K562 (cell line): ENCODE measurements around the gene FBXO15. TPM values are rescaled to one million over a fixed set of nuclear protein-coding genes. Genes with fewer than 3 reads are reported as not detected.

Source experiments
- ATAC-seq: fragments of 200-7000 bp; cut with Tn5 transposase; 3 replicates; pipeline ENCODE4 v1.9.1; 2020; ENCODE audit warnings: moderate library complexity
- BruUV-seq: library from RNA; stranded (reverse); fragments of 400-500 nt; replicated peaks from 2 replicates; lab custom pipeline; 2021; lab: Mats Ljungman, UMichigan
- CTCF ChIA-PET: fragments of 300-600 bp; formaldehyde crosslinking; extraction: SDS; loops from one replicate; lab custom pipeline; 2021; ENCODE audit warnings: low intra/inter-chr PET ratio; lab: Yijun Ruan, JAX
- POLR2A ChIA-PET: fragments of 300-600, 350-650 bp; sonication (Branson Sonifier 250); formaldehyde crosslinking; extraction: SDS; loops from one replicate; lab custom pipeline; 2021; ENCODE audit warnings: antibody characterized with exemption, inconsistent platforms; lab: Yijun Ruan, JAX
- DNase-seq, 4 experiments: peaks; one replicate each; pipeline versions ENCODE4 v3.0.0 to v3.0.0-alpha.2; 2011 to 2018; ENCODE audit warnings: low spot score in 3 of 4, mixed read lengths in 3 of 4; ENCODE audit errors: extremely low read depth in 1 of 4
- FAIRE-seq: peaks from 2 replicates; lab custom pipeline; 2011; peaks lifted over from hg19 to GRCh38; lab: Jason Lieb, UNC
- H2AFZ ChIP-seq: 2 replicates; pipeline ENCODE4 v1.6.0; 2011; ENCODE audit warnings: low read depth, low read length, control low read depth, inconsistent platforms
- H3K27ac ChIP-seq: fragments of 200-600 bp; 3 replicates; pipeline ENCODE4 v1.8.0; 2011; ENCODE audit warnings: low read depth, mild to moderate bottlenecking, control low read depth, inconsistent platforms, low read length, moderate library complexity, mixed read lengths; ENCODE audit errors: extremely low read depth
- H3K27me3 ChIP-seq, 2 experiments: fragments of 300-600 bp in 1 of 2; 2 replicates in 1 of 2; 3 replicates in 1 of 2; pipeline versions ENCODE4 v1.6.0 to v1.8.0; 2011; ENCODE audit warnings: inconsistent platforms in 2 of 2, low read length in 2 of 2, mild to moderate bottlenecking in 1 of 2, mixed read lengths in 1 of 2, moderate library complexity in 1 of 2; ENCODE audit not compliant: control insufficient read depth in 2 of 2, insufficient read depth in 2 of 2
- H3K36me3 ChIP-seq: fragments of 300-600 bp; 3 replicates; pipeline ENCODE4 v1.8.0; 2011; ENCODE audit warnings: mild to moderate bottlenecking, low read length, inconsistent platforms; ENCODE audit not compliant: control insufficient read depth, insufficient read depth
- H3K4me1 ChIP-seq, 2 experiments: fragments of 200-600 bp in 1 of 2; replicated peaks in 1 of 2; 2 replicates in 1 of 2; 3 replicates in 1 of 2; pipeline versions ENCODE4 v1.5.1 to v1.8.0; 2011; ENCODE audit warnings: inconsistent platforms in 2 of 2, low read length in 2 of 2, mild to moderate bottlenecking in 1 of 2, mixed read lengths in 1 of 2, moderate library complexity in 1 of 2; ENCODE audit not compliant: control insufficient read depth in 2 of 2, insufficient read depth in 2 of 2
- H3K4me2 ChIP-seq: 2 replicates; pipeline ENCODE4 v1.6.1; 2011; ENCODE audit warnings: low read length, control low read depth, inconsistent platforms, mixed read lengths; ENCODE audit not compliant: insufficient read depth
- H3K4me3 ChIP-seq: fragments of 200-600 bp; sonication (generic), shearing (Covaris generic); 2 replicates; pipeline ENCODE4 v1.5.1; 2016; ENCODE audit warnings: control low read depth, inconsistent platforms
- H3K79me2 ChIP-seq: fragments of 200-600 bp; 3 replicates; pipeline ENCODE4 v1.8.0; 2011; ENCODE audit warnings: low read length, inconsistent platforms; ENCODE audit not compliant: control insufficient read depth, insufficient read depth
- H3K9ac ChIP-seq, 2 experiments: 2 replicates each; pipeline versions ENCODE4 v1.6.0 to v1.6.1; 2011; ENCODE audit warnings: low read depth in 2 of 2, low read length in 2 of 2, control low read depth in 1 of 2, inconsistent platforms in 1 of 2, mild to moderate bottlenecking in 1 of 2, mixed read lengths in 1 of 2; ENCODE audit not compliant: insufficient read depth in 1 of 2
- H3K9me1 ChIP-seq: one replicate; pipeline ENCODE4 v1.6.0; 2011; ENCODE audit warnings: inconsistent platforms, mild to moderate bottlenecking, low read length, moderate library complexity; ENCODE audit not compliant: control insufficient read depth, insufficient read depth
- H3K9me3 ChIP-seq: replicated peaks from 2 replicates; pipeline ENCODE4 v1.5.1; 2011; ENCODE audit warnings: low read depth, low read length, inconsistent platforms; ENCODE audit not compliant: control insufficient read depth, insufficient read depth
- H4K20me1 ChIP-seq: replicated peaks from 2 replicates; pipeline ENCODE4 v1.6.1; 2011; ENCODE audit warnings: low read length, inconsistent platforms, mixed read lengths; ENCODE audit not compliant: control insufficient read depth, insufficient read depth
- CEBPB ChIP-seq: fragments of 450-650 bp; IDR thresholded peaks from 2 replicates; pipeline ENCODE4 v1.6.1; 2016; ENCODE audit warnings: missing genetic modification characterization, missing compliant biosample characterization
- DPF2 ChIP-seq: fragments of 450-650 bp; IDR thresholded peaks from 2 replicates; pipeline ENCODE4 v1.6.1; 2016
- FOXA1 ChIP-seq: fragments of 450-650 bp; IDR thresholded peaks from 2 replicates; pipeline ENCODE4 v1.6.1; 2016; ENCODE audit warnings: mild to moderate bottlenecking, borderline replicate concordance
- JUND ChIP-seq, 2 experiments: IDR thresholded peaks; 2 replicates in 1 of 2; 3 replicates in 1 of 2; pipeline ENCODE4 v1.6.1; 2011; ENCODE audit warnings: borderline replicate concordance in 2 of 2, low read depth in 2 of 2, low read length in 2 of 2, improper control_type of control experiment in 1 of 2, missing biosample characterization in 1 of 2, missing genetic modification characterization in 1 of 2, missing genetic modification reagents in 1 of 2
- NFIC ChIP-seq: fragments of 450-650 bp; IDR thresholded peaks from 2 replicates; pipeline ENCODE4 v1.6.1; 2017; ENCODE audit warnings: mild to moderate bottlenecking, inconsistent platforms
- NRF1 ChIP-seq, 2 experiments: fragments of 450-650 bp; IDR thresholded peaks in 1 of 2; conservative IDR thresholded peaks in 1 of 2; 2 replicates each; pipeline ENCODE4 v1.6.1; 2014; ENCODE audit warnings: mild to moderate bottlenecking in 2 of 2
- ZNF695 ChIP-seq: fragments of 450-650 bp; formaldehyde crosslinking; IDR thresholded peaks from 2 replicates; pipeline ENCODE4 v1.4.0; 2020; ENCODE audit warnings: mild to moderate bottlenecking, moderate library complexity
- WGBS: fragments of 100-300 bp; shearing (Covaris generic); methylation state at CpG from one replicate; pipeline ENCODE4 v1.1.6; 2016; ENCODE audit warnings: low coverage, mixed read lengths; ENCODE audit not compliant: insufficient coverage; ENCODE audit errors: missing lambda C conversion rate; 5-methylcytosine and 5-hydroxymethylcytosine counted together
- in situ Hi-C: fragments of 300-500 bp; cut with MboI; formaldehyde crosslinking; loops from 4 replicates; pipeline ENCODE4 v1.15.0; 2018; ENCODE audit warnings: inconsistent platforms, mixed read lengths
- intact Hi-C: fragments of 100-400 bp; cut with micrococcal nuclease; formaldehyde crosslinking; loops from 2 replicates; pipeline ENCODE4 v1.14.2; 2022
- polyA plus RNA-seq, 8 experiments: library from polyadenylated mRNA; depleted of rRNA in 4 of 8; stranded (reverse) in 5 of 8; unstranded in 3 of 8; fragments of >200 nt; fragmentation: Nextera tagmentation in 2 of 8; fragmentation: Illumina TruSeq in 1 of 8; extraction: Ambion mirVana in 2 of 8; extraction: Trizol in 1 of 8; gene quantifications; 2 replicates each; pipeline versions ENCODE4 v1.2.1 to v1.2.3, GENCODE V29; 2011 to 2014; ENCODE audit warnings: inconsistent platforms in 1 of 8, missing spikeins in 1 of 8
- total RNA-seq, 7 experiments: library from RNA; depleted of rRNA in 6 of 7; stranded (reverse); fragments of >200 nt in 6 of 7; fragmentation: Illumina TruSeq in 2 of 7; extraction: Trizol in 2 of 7; gene quantifications; 2 replicates each; pipeline versions ENCODE4 v1.2.1 to v1.2.3, GENCODE V29; 2011 to 2021; ENCODE audit warnings: low replicate concordance in 1 of 7
- TF ChIP-seq, protein P1 (sequence below), 2 experiments: fragments of 450-650 bp in 1 of 2; sonication (generic) in 1 of 2; formaldehyde crosslinking in 1 of 2; IDR thresholded peaks in 1 of 2; conservative IDR thresholded peaks in 1 of 2; 2 replicates each; pipeline versions ENCODE4 v1.6.1 to v1.8.1; 2016 to 2023; ENCODE audit warnings: mild to moderate bottlenecking in 2 of 2, moderate library complexity in 2 of 2, inconsistent platforms in 1 of 2, missing genetic modification reagents in 1 of 2

Gene FBXO15
- total and polyA plus RNA-seq, 9 of the 15 experiments (the other 6 are each of a cell fraction or from before 2014, with no cell fraction given): 0.07 to 0.43 (median 0.27) TPM; not detected in 1

DNA sequence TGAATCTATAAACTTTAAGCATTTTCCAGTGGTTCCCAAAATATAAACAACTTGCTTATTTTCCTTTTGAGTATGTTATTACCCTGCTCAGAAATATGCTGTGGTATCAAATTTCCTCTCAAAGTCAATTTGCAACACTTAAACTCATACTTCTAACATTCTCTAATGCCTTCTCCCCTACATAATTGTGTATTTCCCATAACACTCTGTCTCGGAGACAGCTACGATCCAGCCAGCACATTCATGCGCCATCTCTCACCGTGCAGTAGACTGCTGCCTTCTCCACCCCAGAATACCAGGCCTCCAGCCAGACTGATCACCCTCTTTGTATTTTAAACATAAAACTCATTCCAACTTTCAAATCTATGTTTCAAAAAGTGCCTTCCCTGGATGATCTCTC, 42.5 kb upstream of the FBXO15 start (continued):
- no peak for TF ChIP-seq FOXA1
- TF ChIP-seq, all 486 proteins: peak for 0

DNA sequence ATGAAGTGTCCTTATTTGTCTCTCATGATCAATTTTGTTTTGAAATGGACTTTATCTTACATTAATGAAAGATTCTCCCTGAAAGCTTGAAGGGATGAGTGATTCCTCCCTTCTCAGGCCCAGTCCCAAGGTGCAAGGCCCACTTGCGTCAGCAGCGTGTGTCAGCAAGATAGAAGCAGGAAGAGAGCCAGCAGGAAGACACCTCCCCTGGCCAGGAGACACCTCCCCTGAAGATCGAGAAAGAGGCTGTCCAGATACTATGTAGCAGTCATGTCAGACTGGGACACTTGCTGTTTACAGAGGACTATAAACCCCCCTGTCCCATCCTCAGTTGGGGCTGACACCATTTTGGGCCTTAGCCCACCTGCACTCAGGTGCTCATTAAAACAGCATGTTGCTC, 39.0 kb upstream of the FBXO15 start:
- 0% methylated on average over 1 of the region's 3 CpGs for WGBS
- Histone ChIP-seq H3K4me2 (peak overlapping the region; percentile 41), H3K27me3 (peaks cover 4 to 15% of the 10 kb centered on the region in 2 experiments; a peak in 3 of 5 replicates), H3K4me3 (no peak overlapping the region), H3K9me3 (no peaks in the 10 kb centered on the region), H3K9ac (no peak overlapping the region), H4K20me1 (no peaks in the 10 kb centered on the region), H2AFZ (peak overlapping the region; percentile 62), H3K4me1 (no peaks in the 10 kb centered on the region; a peak in 2 of 5 replicates), H3K27ac (no peak overlapping the region; the same call in 2 of the 3 replicates), H3K79me2 (no peaks in the 10 kb centered on the region), H3K36me3 (no peaks in the 10 kb centered on the region), H3K9me1 (no peaks in the 10 kb centered on the region)
- FAIRE-seq: no peak
- ChIA-PET POLR2A (no interaction called here), CTCF (no interaction called here)
- no TSS peak for BruUV-seq
- ATAC-seq: peak; percentile 91
- peak in 2 of 4 experiments; percentile 25 to 41 for DNase-seq
- intact Hi-C loops (no loop called here), in situ Hi-C loops (loop anchor here (10.0 kb wide), 1 partner anchor 368 kb away; no protein-coding TSS in a partner anchor)
- TF ChIP-seq, protein P1, sequence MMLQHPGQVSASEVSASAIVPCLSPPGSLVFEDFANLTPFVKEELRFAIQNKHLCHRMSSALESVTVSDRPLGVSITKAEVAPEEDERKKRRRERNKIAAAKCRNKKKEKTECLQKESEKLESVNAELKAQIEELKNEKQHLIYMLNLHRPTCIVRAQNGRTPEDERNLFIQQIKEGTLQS (IDR thresholded peaks at IDR 0.05): peak; percentile 73; the same call in 1 of the 2 replicates
- TF ChIP-seq, protein P1 (CRISPR knock-in tag; conservative IDR thresholded peaks at IDR 0.05): no peak
- TF ChIP-seq NFIC: no peak
- TF ChIP-seq JUND (IDR thresholded peaks at IDR 0.05; ENCODE audit: borderline replicate concordance, low read depth, low read length): peak; percentile 28; the same call in 1 of the 2 replicates
- TF ChIP-seq JUND (tag; IDR thresholded peaks at IDR 0.05; ENCODE audit: borderline replicate concordance, low read depth, low read length): no peak
- TF ChIP-seq NRF1 (conservative IDR thresholded peaks at IDR 0.05 in 1 of 2, IDR thresholded peaks at IDR 0.05 in 1 of 2): 0 out of 4 replicates have a peak, but pooled peaks of 1 of the 2 experiments have one; percentile 19
- TF ChIP-seq CEBPB (tag): peak; percentile 27; the same call in 1 of the 2 replicates
- no peak for TF ChIP-seq DPF2
- TF ChIP-seq ZNF695 (CRISPR knock-in tag): no peak
